GM10847 (cell line): ENCODE measurements around the gene LAMB2.

Source experiments
- POLR2A ChIP-seq: IDR thresholded peaks from 2 replicates; pipeline ENCODE4 v1.6.1; 2011; ENCODE audit not compliant: insufficient read length; ENCODE audit errors: extremely low read depth

LAMB2 gene

DNA sequence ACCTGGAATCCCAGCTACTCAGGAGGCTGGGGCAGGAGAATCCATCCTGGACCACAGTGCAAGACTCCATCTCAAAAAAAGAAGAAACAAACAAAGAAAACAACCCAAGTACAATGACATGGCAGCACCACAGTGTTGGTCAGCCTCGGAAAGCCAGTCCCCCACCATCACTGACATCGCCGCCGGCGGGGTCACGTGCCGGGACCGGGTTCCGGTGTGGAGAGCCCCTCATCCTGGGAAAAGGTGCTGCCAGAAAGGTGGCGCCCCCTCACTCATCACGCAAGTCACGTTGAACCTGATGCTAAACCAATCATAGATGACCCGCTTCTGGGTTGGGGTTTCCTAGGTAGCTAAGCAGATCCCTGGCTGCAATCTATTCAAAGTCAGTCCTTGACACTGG lies 56.7 kb downstream of the LAMB2 start:
- no peak for TF ChIP-seq POLR2A
